ENCODE results near the gene MANBA.
"Not testable (repeated sequence)": the region's sequence is repeated elsewhere in the genome, so short reads cannot be mapped to it uniquely, and the experiment has no call there.

Gene MANBA

DNA sequence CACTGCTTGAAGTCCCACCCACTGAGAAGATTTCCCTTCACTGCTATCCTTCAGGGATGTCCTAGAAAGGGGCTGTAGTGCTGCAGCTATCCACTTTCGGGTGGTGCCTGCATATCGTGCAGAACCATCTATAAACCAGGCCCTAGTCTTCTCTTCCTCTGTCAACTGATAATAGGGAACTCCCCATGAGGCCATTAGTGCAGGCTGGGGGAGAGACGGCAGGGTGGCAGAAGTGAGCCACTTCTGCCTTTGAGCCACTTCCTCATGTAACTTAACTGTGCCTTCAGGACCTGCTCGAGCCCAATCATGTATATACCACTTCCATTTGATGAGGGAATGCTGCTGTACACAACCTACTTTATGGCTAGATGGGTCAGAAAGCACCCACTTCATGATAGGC, 17.4 kb downstream of the MANBA start:
- H3K36me3 Mint-ChIP-seq (ENCODE audit: low read depth) = peaks cover 34% of the 10 kb centered on the region
- H3K27ac Mint-ChIP-seq, ATAC-seq, H3K27me3 Mint-ChIP-seq, DNase-seq, H3K4me3 Mint-ChIP-seq: not testable (repeated sequence)
- peaks cover 24% of the 10 kb centered on the region for H3K9me3 Mint-ChIP-seq
- peaks cover 16% of the 10 kb centered on the region for H3K4me1 Mint-ChIP-seq

DNA sequence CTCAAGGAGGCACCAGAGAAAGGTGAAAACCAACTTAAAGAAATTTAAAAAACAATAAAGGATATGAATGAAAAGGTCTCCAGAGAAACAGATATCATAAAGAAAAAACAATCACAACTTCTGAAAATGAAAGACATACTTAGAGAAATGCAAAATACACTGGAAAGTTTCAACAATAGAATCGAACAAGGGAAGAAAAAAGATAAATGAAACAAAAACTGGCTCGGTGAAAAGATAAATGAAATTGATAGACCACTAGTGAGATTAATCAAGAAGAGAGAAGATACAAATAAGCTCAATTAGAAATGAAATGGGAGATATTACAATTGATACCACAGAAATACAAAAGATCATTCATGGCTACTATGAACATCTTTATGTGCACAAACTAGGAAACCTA, 22.0 kb downstream of the MANBA start:
- peaks cover 39% of the 10 kb centered on the region for H3K4me1 Mint-ChIP-seq

DNA sequence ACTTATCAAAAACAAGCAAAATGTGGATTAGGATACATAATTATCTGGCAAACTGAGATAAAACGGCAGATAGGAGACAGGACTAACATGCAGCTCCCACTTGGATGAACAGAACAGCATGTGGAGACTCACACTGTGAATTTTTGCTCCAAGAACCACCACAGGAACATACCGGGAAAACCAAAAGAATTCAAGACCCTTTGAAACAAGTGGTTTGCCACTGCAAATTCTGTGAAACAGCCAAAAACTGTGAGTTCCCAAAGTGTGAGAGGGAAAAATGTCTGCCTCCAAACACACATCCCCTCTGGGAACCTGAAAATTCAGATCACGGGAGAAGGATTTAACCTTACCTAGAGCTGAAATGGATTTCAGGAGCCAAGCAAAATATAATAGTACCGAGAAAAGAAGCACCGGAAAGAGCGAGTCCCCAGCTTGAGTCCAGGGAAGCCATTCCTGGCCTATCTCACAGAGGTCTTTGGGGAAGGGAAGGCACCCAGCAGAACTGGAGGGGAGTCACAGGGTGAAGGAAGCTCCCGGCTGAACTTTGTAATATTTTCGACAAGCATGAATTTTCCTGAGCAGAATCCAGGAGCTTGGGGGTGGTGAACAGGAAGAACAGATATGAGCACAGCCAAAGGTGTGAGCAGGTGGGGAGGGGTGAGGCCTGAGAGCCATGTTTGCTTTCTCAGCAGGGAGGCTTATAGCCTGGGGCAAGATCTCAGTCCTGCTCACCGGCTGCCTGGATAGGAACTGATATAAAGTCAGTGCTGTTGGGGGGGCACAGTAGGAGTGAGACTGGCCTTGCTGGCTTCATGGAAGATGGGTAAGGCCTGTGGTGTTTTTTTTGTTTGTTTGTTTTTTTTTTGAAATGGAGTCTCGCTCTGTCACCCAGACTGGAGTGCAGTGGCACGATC, 23.9 kb downstream of the MANBA start:
- peaks cover 32% of the 10 kb centered on the region for H3K36me3 Mint-ChIP-seq (ENCODE audit: low read depth)
- ATAC-seq (no peak), DNase-seq (no peak)
- peaks cover 29% of the 10 kb centered on the region for H3K9me3 Mint-ChIP-seq
- peaks cover 32% of the 10 kb centered on the region for H3K4me1 Mint-ChIP-seq
- H3K27me3 Mint-ChIP-seq = no peaks in the 10 kb centered on the region
- no peak overlapping the region for H3K4me3 Mint-ChIP-seq
- H3K27ac Mint-ChIP-seq = no peak overlapping the region

More for the DNA sequence above, 22.0 kb downstream of the MANBA start:
- peaks cover 20% of the 10 kb centered on the region for H3K9me3 Mint-ChIP-seq
- DNase-seq, H3K27ac Mint-ChIP-seq, H3K4me3 Mint-ChIP-seq, H3K27me3 Mint-ChIP-seq, ATAC-seq: not testable (repeated sequence)
- H3K36me3 Mint-ChIP-seq (ENCODE audit: low read depth) = peaks cover 27% of the 10 kb centered on the region

DNA sequence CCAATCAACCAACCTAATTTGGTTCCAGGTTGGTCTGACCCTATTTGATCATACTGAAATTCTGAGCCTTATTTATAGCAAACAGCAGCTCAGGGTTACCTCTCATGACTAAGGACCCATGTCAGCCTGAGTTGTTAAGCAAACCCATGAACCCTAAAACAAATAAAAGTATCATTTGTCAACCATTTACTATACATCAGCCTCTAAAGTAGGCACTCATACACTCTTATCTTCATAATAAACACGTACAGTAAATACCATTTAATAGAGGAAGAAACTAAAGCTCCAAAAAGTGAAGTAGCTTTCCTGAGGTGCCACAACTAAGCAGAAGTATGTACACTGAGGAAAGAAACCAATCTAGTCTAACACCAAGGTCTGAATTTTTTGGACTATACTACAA, 25.2 kb downstream of the MANBA start:
- Mint-ChIP-seq H3K36me3 (ENCODE audit: low read depth) (peaks cover 34% of the 10 kb centered on the region), H3K4me1 (peaks cover 28% of the 10 kb centered on the region), H3K27ac (no peak overlapping the region), H3K9me3 (peaks cover 36% of the 10 kb centered on the region), H3K27me3 (no peaks in the 10 kb centered on the region), H3K4me3 (no peak overlapping the region)
- ATAC-seq (no peak), DNase-seq (no peak)

DNA sequence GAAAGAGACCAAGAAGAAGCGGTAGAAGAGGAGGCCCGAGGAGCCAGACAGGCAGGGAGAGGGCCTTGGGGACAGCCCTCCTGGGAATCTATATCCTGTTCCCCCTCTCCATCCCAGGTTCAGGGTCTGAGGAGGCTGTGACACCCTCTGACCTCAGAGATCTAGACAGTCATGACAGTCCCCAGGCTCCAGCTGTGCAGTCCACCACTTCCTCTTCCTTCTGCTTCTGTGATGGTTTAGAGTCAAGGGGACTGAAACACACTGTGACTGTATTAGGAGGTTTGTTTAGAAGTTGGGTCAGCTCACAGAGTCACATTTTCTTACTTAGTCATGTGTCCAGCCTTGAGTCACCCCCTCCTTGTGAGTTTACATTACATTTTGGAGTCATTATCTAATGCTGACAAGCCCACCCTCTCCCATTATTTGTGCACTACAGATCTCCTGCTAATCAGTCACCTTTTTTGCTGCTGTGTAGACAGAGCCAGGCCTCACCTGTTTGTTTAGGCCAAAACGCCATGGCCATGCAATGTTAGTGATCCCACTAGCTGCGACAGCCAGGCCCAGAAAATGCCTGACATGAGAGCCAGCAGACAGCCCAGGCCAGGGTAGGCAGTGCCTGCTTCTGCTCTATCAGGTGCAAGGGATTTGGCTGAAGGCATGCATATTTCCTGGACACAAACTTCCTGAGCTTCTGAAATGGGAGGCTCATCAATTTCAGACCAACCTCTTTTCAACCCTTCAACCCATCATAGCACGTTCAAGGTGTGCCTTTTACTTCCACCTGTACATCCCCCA, 26.0 kb downstream of the MANBA start:
- Mint-ChIP-seq H3K4me3 (no peak overlapping the region), H3K27ac (peak overlapping the region; percentile 40), H3K9me3 (peaks cover 34% of the 10 kb centered on the region), H3K4me1 (peaks cover 28% of the 10 kb centered on the region), H3K36me3 (ENCODE audit: low read depth) (peaks cover 37% of the 10 kb centered on the region), H3K27me3 (no peaks in the 10 kb centered on the region)
- peak; percentile 93 for ATAC-seq
- DNase-seq = no peak

DNA sequence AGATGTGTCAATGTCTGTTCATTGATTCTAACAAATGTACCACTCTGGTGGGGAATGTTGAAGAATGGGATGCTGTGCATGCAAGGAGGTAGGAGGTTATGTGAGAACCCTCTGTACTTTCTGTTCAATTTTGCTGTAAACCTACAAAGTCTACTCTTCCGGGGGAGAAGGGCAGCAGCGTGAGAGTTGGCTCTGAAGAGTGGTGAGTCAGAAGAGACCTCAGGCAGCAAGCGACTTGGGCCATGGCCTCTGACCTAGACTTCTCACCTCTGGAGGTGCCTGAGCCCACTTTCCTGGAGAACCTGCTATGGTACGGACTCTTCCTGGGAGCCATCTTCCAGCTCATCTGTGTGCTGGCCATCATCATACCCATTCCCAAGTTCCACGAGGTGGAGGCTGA, 26.7 kb downstream of the MANBA start:
- peak overlapping the region; percentile 40 for H3K27ac Mint-ChIP-seq
- no peaks in the 10 kb centered on the region for H3K27me3 Mint-ChIP-seq
- peaks cover 35% of the 10 kb centered on the region for H3K36me3 Mint-ChIP-seq (ENCODE audit: low read depth)
- peaks cover 28% of the 10 kb centered on the region for H3K4me1 Mint-ChIP-seq
- ATAC-seq = no peak
- DNase-seq = no peak
- peaks cover 27% of the 10 kb centered on the region for H3K9me3 Mint-ChIP-seq
- H3K4me3 Mint-ChIP-seq = no peak overlapping the region

DNA sequence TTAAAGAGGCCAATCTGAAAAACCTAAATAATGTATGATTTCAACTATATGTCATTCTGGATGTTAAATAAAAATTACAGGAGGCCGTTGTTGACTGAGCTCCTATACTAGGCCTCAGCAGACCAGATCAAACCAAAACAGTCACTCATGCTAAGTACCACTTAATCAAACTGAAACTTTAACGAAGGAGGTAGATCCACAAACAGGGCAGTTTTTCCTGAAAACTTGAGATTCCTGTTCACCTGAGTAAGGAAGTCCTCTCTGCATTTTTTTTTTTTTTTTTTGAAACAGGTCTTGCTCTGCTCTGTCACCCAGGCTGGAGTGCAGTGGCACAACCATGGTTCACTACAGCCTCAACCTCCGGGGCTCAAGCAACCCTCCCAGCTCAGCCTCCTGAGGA, 27.7 kb downstream of the MANBA start:
- peaks cover 21% of the 10 kb centered on the region for H3K9me3 Mint-ChIP-seq
- DNase-seq = no peak
- peaks cover 31% of the 10 kb centered on the region for H3K36me3 Mint-ChIP-seq (ENCODE audit: low read depth)
- no peak overlapping the region for H3K4me3 Mint-ChIP-seq
- no peak for ATAC-seq
- no peaks in the 10 kb centered on the region for H3K27me3 Mint-ChIP-seq
- H3K4me1 Mint-ChIP-seq = peaks cover 21% of the 10 kb centered on the region
- no peak overlapping the region for H3K27ac Mint-ChIP-seq

DNA sequence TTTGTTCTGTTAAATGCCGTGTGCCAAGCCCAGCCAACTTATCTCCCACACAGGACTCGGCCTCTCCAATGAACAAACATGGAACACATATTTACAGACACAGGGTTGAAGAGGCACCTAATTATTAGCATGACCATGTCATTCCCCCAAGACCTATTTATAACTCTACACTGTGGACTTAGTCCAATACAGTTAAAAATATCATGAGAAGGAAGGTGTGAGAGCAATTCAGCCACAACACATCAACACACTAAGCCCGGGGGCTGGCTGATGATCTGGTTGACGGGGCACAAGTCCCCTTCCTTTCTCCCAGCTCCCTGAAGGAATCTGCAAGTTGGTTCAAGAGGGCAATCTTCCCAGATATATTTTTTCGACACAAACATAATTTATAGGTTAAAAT, 28.1 kb downstream of the MANBA start:
- H3K27me3 Mint-ChIP-seq = no peaks in the 10 kb centered on the region
- H3K36me3 Mint-ChIP-seq (ENCODE audit: low read depth) = peaks cover 31% of the 10 kb centered on the region
- DNase-seq (no peak), ATAC-seq (no peak)
- no peak overlapping the region for H3K4me3 Mint-ChIP-seq
- no peak overlapping the region for H3K27ac Mint-ChIP-seq
- peaks cover 18% of the 10 kb centered on the region for H3K4me1 Mint-ChIP-seq
- peaks cover 21% of the 10 kb centered on the region for H3K9me3 Mint-ChIP-seq

DNA sequence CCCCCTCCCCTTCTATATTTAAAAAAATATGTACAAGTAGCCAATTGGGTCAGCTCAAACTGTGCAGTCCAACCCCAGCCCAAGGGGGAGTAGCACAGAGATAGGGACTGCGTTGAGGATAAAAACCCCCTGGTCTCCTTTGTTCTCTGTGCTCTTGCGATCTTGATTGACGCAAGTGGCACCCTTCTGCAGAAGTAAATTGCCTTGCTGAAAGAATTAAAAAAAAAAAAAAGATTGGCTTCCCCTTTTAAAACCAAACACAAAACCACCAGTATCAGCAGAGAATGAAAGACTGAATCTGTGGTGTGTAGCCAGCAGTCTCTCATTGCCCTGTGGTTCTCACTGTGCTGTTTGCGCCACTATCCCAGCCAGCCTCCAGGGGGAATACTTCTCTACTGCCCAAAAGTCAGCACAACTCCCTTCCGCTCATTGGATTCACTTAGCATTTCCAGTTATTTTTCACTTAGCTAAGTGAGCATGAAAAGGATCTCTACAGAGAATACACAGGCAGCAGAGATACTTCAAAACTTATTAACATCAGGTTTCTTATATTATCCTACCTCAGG, 29.7 kb downstream of the MANBA start:
- Mint-ChIP-seq H3K27me3 (no peaks in the 10 kb centered on the region), H3K9me3 (peaks cover 21% of the 10 kb centered on the region), H3K27ac (no peak overlapping the region), H3K4me3 (no peak overlapping the region), H3K4me1 (peaks cover 22% of the 10 kb centered on the region), H3K36me3 (ENCODE audit: low read depth) (peaks cover 31% of the 10 kb centered on the region)
- DNase-seq (no peak), ATAC-seq (no peak)

DNA sequence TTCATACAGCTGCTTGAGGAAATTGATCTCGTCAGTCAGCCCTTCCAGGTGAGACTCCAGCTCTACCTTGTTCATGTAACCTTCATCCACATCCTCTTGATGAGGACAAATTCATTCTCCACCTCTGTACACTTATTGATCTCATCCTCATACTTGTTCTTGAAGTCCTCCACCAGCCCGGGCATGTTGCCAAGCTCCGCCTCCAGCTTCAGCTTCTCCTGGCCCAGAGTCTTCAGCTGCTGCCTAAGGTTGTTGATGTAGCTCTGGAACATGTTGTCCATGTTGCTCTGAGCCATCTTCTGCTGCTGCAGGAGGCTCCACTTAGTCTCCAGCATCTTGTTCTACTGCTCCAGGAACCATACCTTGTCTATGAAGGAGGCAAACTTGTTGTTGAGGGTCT, 31.3 kb downstream of the MANBA start:
- H3K4me3 Mint-ChIP-seq, H3K27me3 Mint-ChIP-seq, ATAC-seq, DNase-seq, H3K27ac Mint-ChIP-seq: not testable (repeated sequence)
- Mint-ChIP-seq H3K9me3 (peaks cover 21% of the 10 kb centered on the region), H3K4me1 (peaks cover 15% of the 10 kb centered on the region), H3K36me3 (ENCODE audit: low read depth) (peaks cover 39% of the 10 kb centered on the region)

DNA sequence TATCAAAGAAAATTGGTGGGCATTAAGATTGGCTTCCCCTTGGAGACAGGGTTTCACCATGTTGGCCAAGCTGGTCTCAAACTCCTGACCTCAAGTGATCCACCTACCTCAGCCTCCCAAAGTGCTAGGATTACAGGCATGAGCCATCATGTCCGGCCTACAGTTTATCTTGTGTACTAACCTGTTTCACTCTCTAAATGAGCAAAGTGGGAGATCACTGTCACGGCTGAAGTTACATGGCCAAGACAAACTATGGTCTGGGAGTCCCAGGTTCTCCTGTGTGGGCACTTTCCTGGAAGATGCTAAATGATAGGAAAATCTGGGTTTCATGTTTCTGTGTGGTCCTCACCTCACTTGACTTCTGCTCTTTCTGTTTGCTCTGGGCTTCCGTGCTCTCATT, 33.8 kb downstream of the MANBA start:
- not testable (repeated sequence) for DNase-seq, H3K4me1 Mint-ChIP-seq, H3K27ac Mint-ChIP-seq, H3K27me3 Mint-ChIP-seq, H3K4me3 Mint-ChIP-seq
- ATAC-seq = peak; percentile 36
- Mint-ChIP-seq H3K9me3 (peaks cover 12% of the 10 kb centered on the region), H3K36me3 (ENCODE audit: low read depth) (peaks cover 29% of the 10 kb centered on the region)

DNA sequence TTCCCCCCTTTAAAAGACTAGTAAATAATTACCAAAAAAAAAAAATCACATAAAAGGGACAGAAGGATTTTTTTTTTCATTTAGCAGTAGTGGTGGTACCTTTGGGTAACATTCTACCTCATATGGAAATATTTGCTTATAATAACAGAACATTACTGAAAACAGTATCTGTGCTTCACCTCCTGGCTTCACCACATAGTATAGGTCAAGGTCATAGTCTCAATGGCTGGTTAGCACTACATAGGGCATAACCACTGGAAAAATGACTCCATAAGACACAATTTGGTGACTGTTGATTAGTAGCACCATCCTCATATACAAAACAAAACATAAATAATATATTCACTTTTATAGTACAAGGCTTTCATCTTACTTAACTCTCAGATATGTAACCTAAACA, 34.7 kb downstream of the MANBA start:
- Mint-ChIP-seq H3K4me3 (no peak overlapping the region), H3K27ac (no peak overlapping the region), H3K36me3 (ENCODE audit: low read depth) (peaks cover 29% of the 10 kb centered on the region), H3K4me1 (peaks cover 10% of the 10 kb centered on the region), H3K27me3 (no peaks in the 10 kb centered on the region), H3K9me3 (peaks cover 4% of the 10 kb centered on the region)
- ATAC-seq (peak; percentile 71), DNase-seq (no peak)

DNA sequence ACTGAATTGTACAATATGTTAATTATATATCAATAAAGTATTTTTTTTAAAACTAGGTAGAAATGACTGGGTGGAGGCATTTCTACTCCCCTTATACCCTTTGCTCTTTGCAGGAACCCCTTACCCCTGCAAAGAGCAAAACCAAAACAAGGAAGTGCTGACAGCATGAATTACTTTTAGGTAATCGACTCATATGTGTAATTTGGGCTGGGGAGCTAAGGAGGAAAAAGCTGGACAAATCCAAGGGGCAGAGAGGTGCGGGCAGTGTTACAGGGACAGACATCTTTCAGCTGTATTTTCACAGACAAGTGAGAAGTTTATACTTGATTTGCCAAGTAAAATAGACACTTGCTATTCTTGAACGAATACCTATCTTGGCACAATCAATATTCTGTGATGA, 35.5 kb downstream of the MANBA start:
- Mint-ChIP-seq H3K9me3 (no peaks in the 10 kb centered on the region), H3K36me3 (ENCODE audit: low read depth) (peaks cover 31% of the 10 kb centered on the region)

DNA sequence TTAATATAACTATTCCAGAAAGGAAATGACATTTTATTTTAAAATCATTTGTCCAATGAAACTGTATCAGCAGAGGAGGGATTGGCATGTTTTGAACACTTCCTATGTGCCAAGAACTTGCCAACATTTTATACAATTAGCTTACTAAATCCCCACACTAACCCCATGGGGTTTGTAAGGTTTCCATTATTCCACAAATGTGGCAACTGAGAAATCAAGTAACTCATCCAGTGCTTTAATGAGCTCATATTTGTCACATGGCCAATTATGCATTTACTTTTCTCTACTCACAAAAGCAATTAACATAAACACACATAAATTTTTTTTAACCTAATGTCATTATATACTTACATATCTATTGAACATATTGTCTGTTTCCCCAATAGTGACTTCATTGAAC, 37.3 kb downstream of the MANBA start:
- no peak for DNase-seq

More for the DNA sequence above, 35.5 kb downstream of the MANBA start:
- Mint-ChIP-seq H3K27me3 (no peaks in the 10 kb centered on the region), H3K27ac (no peak overlapping the region), H3K4me3 (no peak overlapping the region), H3K4me1 (peaks cover 10% of the 10 kb centered on the region)
- DNase-seq (no peak), ATAC-seq (no peak)

More for the DNA sequence above, 37.3 kb downstream of the MANBA start:
- Mint-ChIP-seq H3K4me1 (peaks cover 11% of the 10 kb centered on the region), H3K27ac (no peak overlapping the region), H3K27me3 (no peaks in the 10 kb centered on the region), H3K4me3 (no peak overlapping the region), H3K36me3 (ENCODE audit: low read depth) (peaks cover 34% of the 10 kb centered on the region), H3K9me3 (no peaks in the 10 kb centered on the region)
- no peak for ATAC-seq

Measured in activated naive CD8-positive, alpha-beta T cell treated with anti-CD3 and anti-CD28 coated beads, Interleukin-2, amount 50 U/mL, for 24 hours (primary cell).